Neural crest cell (in vitro differentiated cells): ENCODE measurements around the gene PTPRM. TPM values are rescaled to one million over a fixed set of nuclear protein-coding genes. Genes with fewer than 3 reads are reported as not detected.

Experiments
- DNase-seq: peaks from one replicate; pipeline ENCODE4 v3.0.0; 2021; ENCODE audit warnings: low read depth, mixed read lengths, low spot score
- H3K27ac Mint-ChIP-seq: one replicate; pipeline ENCODE4 v1.8.0; 2021; ENCODE audit warnings: mild to moderate bottlenecking, mixed read lengths; ENCODE audit not compliant: unreplicated experiment
- H3K27me3 Mint-ChIP-seq: 2 replicates; pipeline ENCODE4 v1.8.0; 2021; ENCODE audit warnings: low read depth, mild to moderate bottlenecking, mixed read lengths
- H3K36me3 Mint-ChIP-seq: 2 replicates; pipeline ENCODE4 v1.8.0; 2021; ENCODE audit warnings: low read depth, mild to moderate bottlenecking, mixed read lengths
- H3K4me1 Mint-ChIP-seq: 2 replicates; pipeline ENCODE4 v1.8.0; 2021; ENCODE audit warnings: mixed read lengths
- H3K4me3 Mint-ChIP-seq: one replicate; pipeline ENCODE4 v1.8.0; 2021; ENCODE audit warnings: mild to moderate bottlenecking, mixed read lengths
- H3K9me3 Mint-ChIP-seq: 2 replicates; pipeline ENCODE4 v1.8.0; 2021; ENCODE audit warnings: mixed read lengths
- CTCF ChIP-seq: fragments of 200-600 bp; sonication (generic); conservative IDR thresholded peaks from 2 replicates; pipeline ENCODE4 v1.5.0; 2021; ENCODE audit warnings: antibody characterized with exemption, mild to moderate bottlenecking
- total RNA-seq: library from RNA; stranded (reverse); gene quantifications from 2 replicates; pipeline ENCODE4 v1.2.1, GENCODE V29; 2021

Gene PTPRM
- total RNA-seq, 1 donor from 2014 or later, result 7.7 TPM

DNA sequence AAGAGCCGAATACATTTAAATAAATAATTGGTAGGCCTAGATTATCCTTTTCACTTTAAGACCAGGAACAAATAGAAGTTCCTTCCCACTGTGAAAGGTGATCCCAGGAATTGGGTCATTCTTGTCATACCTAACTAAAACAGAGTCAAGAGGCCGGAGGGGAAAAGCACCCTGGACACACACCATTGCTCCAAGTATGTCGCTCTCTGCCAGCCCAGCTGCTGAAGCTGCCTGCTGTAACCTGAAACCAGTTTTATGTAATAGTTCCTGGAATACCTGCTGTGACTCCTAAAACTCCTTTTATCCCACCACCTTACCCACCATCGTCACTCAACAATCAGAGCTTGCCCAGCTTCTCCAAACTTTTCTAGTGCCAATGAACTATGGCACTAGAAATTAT, 217.1 kb downstream of the PTPRM start:
- no peak for TF ChIP-seq CTCF
- Mint-ChIP-seq H3K36me3 (no peaks in the 10 kb centered on the region), H3K9me3 (no peaks in the 10 kb centered on the region), H3K4me1 (peaks cover 9% of the 10 kb centered on the region), H3K27ac (no peak overlapping the region), H3K27me3 (no peaks in the 10 kb centered on the region), H3K4me3 (no peak overlapping the region)
- DNase-seq, result no peak

DNA sequence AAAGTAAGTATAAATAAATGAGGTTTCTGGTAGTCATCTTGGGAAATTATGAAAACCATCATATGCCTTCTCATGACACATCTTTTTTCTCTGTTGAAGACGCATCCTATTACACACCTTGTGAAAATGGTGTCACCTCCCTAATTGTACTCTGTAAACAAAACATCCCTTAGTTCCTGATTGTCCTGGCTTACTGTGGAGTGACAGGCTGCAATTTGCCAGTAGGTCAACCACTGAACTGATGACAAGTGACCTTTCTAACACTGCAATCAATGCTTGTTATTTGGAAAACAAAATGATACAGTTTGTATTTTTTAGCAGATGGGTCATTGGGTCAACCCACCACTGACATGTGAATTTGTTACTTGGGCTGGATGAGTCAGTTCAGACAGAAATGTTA, 219.5 kb downstream of the PTPRM start:
- DNase-seq, result no peak
- TF ChIP-seq CTCF, result no peak
- peaks cover 19% of the 10 kb centered on the region for H3K4me1 Mint-ChIP-seq
- H3K36me3 Mint-ChIP-seq, result no peaks in the 10 kb centered on the region
- no peaks in the 10 kb centered on the region for H3K9me3 Mint-ChIP-seq
- H3K27me3 Mint-ChIP-seq, result no peaks in the 10 kb centered on the region
- H3K27ac Mint-ChIP-seq, result no peak overlapping the region
- H3K4me3 Mint-ChIP-seq, result no peak overlapping the region

- Mint-ChIP-seq H3K4me1 (peaks cover 24% of the 10 kb centered on the region), H3K4me3 (no peak overlapping the region), H3K36me3 (no peaks in the 10 kb centered on the region), H3K27me3 (no peaks in the 10 kb centered on the region), H3K9me3 (no peaks in the 10 kb centered on the region), H3K27ac (no peak overlapping the region)
- no peak for DNase-seq
- TF ChIP-seq CTCF, result no peak
These were observed 220.2 kb downstream of the PTPRM start for GRCh38 chr18:7787339-7787738.

GRCh38 chr18:7789856-7790552, 222.9 kb downstream of the PTPRM start:
- Mint-ChIP-seq H3K4me3 (no peak overlapping the region), H3K4me1 (peaks cover 24% of the 10 kb centered on the region), H3K27ac (peak overlapping the region; percentile 65), H3K27me3 (no peaks in the 10 kb centered on the region), H3K36me3 (no peaks in the 10 kb centered on the region), H3K9me3 (no peaks in the 10 kb centered on the region)
- no peak for DNase-seq
- TF ChIP-seq CTCF, result peak; percentile 75

- Mint-ChIP-seq H3K4me3 (no peak overlapping the region), H3K27me3 (no peaks in the 10 kb centered on the region), H3K9me3 (no peaks in the 10 kb centered on the region), H3K36me3 (no peaks in the 10 kb centered on the region), H3K4me1 (peaks cover 15% of the 10 kb centered on the region), H3K27ac (no peak overlapping the region)
- no peak for DNase-seq
- no peak for TF ChIP-seq CTCF
These were observed 226.0 kb downstream of the PTPRM start for GRCh38 chr18:7793100-7793499.
